Purkinje cell (primary cell): ENCODE results near the gene PSAP. TPM values are rescaled to one million over a fixed set of nuclear protein-coding genes. Genes with fewer than 3 reads are reported as not detected.

Experiments
- polyA plus RNA-seq: library from polyadenylated mRNA; unstranded; fragments of >200 nt; fragmentation: Nextera tagmentation; gene quantifications from 2 replicates; pipeline ENCODE4 v1.2.1, GENCODE V29; 2014

The PSAP gene
- 545 and 555 TPM in 2 replicates for polyA plus RNA-seq

DNA sequence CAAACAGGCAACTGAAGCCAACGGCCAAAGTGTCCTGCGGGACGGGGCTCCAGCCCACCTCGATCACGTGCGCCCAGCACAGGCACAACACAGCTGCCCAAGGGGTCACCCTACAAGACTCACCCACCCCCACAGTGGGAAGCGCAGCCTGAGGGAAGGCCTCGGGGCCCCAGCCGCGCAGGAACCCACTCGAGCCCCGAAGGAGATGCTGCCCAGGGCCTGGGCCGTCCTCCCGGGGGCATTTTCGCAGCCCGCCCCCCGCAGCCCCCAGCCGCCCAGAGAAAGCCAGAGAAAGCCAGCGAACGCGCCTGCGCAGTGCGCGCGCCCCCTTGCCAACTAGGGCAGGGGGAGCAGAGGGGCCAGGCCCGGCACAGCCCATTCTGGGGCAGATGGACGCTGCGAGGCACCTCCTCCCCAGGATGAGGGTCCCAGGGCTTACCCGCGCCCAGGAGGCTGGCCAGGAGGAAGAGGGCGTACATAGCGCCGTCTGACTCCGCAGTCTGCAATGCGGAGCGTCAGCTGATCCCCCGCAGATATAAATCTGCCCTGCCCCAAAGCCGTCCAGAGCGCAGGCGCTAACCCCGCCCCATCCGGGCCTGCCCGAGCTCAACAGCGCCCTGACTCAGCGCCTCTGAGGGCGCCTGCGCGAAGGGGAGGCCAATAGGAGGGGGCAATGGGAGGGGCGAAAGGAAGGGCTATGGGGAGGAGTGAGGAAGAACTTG lies at the start of gene PSAP:
PSAP (minus strand) TSS at position 509 of the 722 bp plus-strand sequence; CDS start at position 479, 30 bp downstream.

GRCh38 chr10:71773221-71773971 lies 77.7 kb downstream of the PSAP start, which contains the start of gene VSIR:
Gene VSIR, minus strand, starts transcription at chr10:71773520. Its CDS starts 81 bp downstream, at chr10:71773439.

Other genes starting within 250 kb of the PSAP start
- gene C10orf105, start 131.5 kb downstream of the PSAP start, polyA plus RNA-seq, result not detected in 2 replicates
- gene VSIR, start 77.7 kb downstream of the PSAP start, polyA plus RNA-seq, result not detected in 2 replicates
- gene CHST3, start 113.1 kb upstream of the PSAP start, polyA plus RNA-seq, result 0.82 and 0.98 TPM in 2 replicates
- gene SPOCK2, start 237.3 kb upstream of the PSAP start, polyA plus RNA-seq, result 71.1 and 128 TPM in 2 replicates